ENCODE measurements around the gene SPATS2. TPM values are rescaled to one million over a fixed set of nuclear protein-coding genes. Genes with fewer than 3 reads are reported as not detected.

Gene SPATS2
- total RNA-seq, 1 experiment from 2014 or later = 56.3 TPM

GRCh38 chr12:49534731-49535278 lies 167.5 kb downstream of the SPATS2 start:
- H3K4me3 ChIP-seq (ENCODE audit: low read depth in 2 of 2, low read length in 2 of 2) = no peak overlapping the region
- no peaks in the 10 kb centered on the region for H3K9me3 ChIP-seq (ENCODE audit: control insufficient read depth, insufficient read depth, low read depth, low read length)
- POLR2A ChIA-PET = no interaction called here
- CTCF ChIA-PET = interaction anchor here (0.6 kb wide), 1 partner anchor 158 kb away, joined by 10 read pairs; no protein-coding TSS in a partner anchor
- no TSS peak for BruUV-seq (replicated peaks)
- peaks cover 7% of the 10 kb centered on the region for H3K4me1 ChIP-seq (ENCODE audit: control insufficient read depth, insufficient read depth, low read length)
- ATAC-seq (no peak), DNase-seq (ENCODE audit: low read depth, low spot score) (no peak)
- H3K36me3 ChIP-seq (ENCODE audit: control insufficient read depth, insufficient read depth, low read length) = no peaks in the 10 kb centered on the region
- in situ Hi-C loops (cut with HindIII; ENCODE audit: low pct_unique_long_range_greater_than_20kb, low sequenced_read_pairs) (no loop called here), intact Hi-C loops (cut with micrococcal nuclease; ENCODE audit: unreplicated experiment) (no loop called here)
- H3K27ac ChIP-seq (ENCODE audit: low read length) = no peak overlapping the region
- H3K27me3 ChIP-seq (ENCODE audit: control insufficient read depth, insufficient read depth, low read length) = peaks cover 7% of the 10 kb centered on the region; the same call in 1 of the 2 replicates
- TF ChIP-seq TCF7L2 (IDR thresholded peaks at IDR 0.05; ENCODE audit: low read depth, low read length) = no peak
- no peak for TF ChIP-seq SIN3A (IDR thresholded peaks at IDR 0.05; ENCODE audit: borderline replicate concordance, insufficient read depth, low read depth, low read length)
- TF ChIP-seq REST (IDR thresholded peaks at IDR 0.05; ENCODE audit: insufficient read depth in 1 of 2, low read depth in 2 of 2, low read length in 1 of 2) = no peak
- TF ChIP-seq POLR2AphosphoS5 (IDR thresholded peaks at IDR 0.05; ENCODE audit: low read depth, low read length) = no peak
- no peak for TF ChIP-seq CTCF (IDR thresholded peaks at IDR 0.05)

- TF ChIP-seq POLR2AphosphoS5 (IDR thresholded peaks at IDR 0.05; ENCODE audit: low read depth, low read length) = no peak
- TF ChIP-seq TCF7L2 (IDR thresholded peaks at IDR 0.05; ENCODE audit: low read depth, low read length) = no peak
- no peak for TF ChIP-seq SIN3A (IDR thresholded peaks at IDR 0.05; ENCODE audit: borderline replicate concordance, insufficient read depth, low read depth, low read length)
- TF ChIP-seq REST (IDR thresholded peaks at IDR 0.05; ENCODE audit: insufficient read depth in 1 of 2, low read depth in 2 of 2, low read length in 1 of 2) = no peak
- TF ChIP-seq CTCF (IDR thresholded peaks at IDR 0.05) = no peak
- in situ Hi-C loops (cut with HindIII; ENCODE audit: low pct_unique_long_range_greater_than_20kb, low sequenced_read_pairs) = no loop called here
- Histone ChIP-seq H3K36me3 (ENCODE audit: control insufficient read depth, insufficient read depth, low read length) (no peaks in the 10 kb centered on the region), H3K27ac (ENCODE audit: low read length) (no peak overlapping the region), H3K4me1 (ENCODE audit: control insufficient read depth, insufficient read depth, low read length) (peaks cover 7% of the 10 kb centered on the region), H3K4me3 (ENCODE audit: low read depth in 2 of 2, low read length in 2 of 2) (no peak overlapping the region), H3K27me3 (ENCODE audit: control insufficient read depth, insufficient read depth, low read length) (peaks cover 7% of the 10 kb centered on the region; the same call in 1 of the 2 replicates), H3K9me3 (ENCODE audit: control insufficient read depth, insufficient read depth, low read depth, low read length) (no peaks in the 10 kb centered on the region)
- no peak for DNase-seq (ENCODE audit: low read depth, low spot score)
- CTCF ChIA-PET = no interaction called here
- ATAC-seq = 0 out of 2 replicates have a peak, but pooled peaks have one; percentile 31
- POLR2A ChIA-PET = no interaction called here
- BruUV-seq (replicated peaks) = no TSS peak
- intact Hi-C loops (cut with micrococcal nuclease; ENCODE audit: unreplicated experiment) = no loop called here
Observed at GRCh38 chr12:49535921-49536525, 168.8 kb downstream of the SPATS2 start.

All from Panc1 (cell line).